ENCODE measurements around the gene GYS2. TPM values are rescaled to one million over a fixed set of nuclear protein-coding genes. Genes with fewer than 3 reads are reported as not detected.
A peak's percentile ranks its signal among the peaks of the same experiment; 100 is the strongest.

The GYS2 gene
- total and polyA plus RNA-seq, 9 of the 15 experiments (the other 6 are each of a cell fraction or from before 2014, with no cell fraction given) = not detected

- TF ChIP-seq ARID2 (IDR thresholded peaks at IDR 0.05) (no peak), ARID3A (IDR thresholded peaks at IDR 0.05; ENCODE audit: borderline replicate concordance, low read depth, low read length) (no peak), SIN3B (IDR thresholded peaks at IDR 0.05; ENCODE audit: low read depth) (peak; percentile 51), ZBTB2 (IDR thresholded peaks at IDR 0.05) (no peak), WHSC1 (IDR thresholded peaks at IDR 0.05; ENCODE audit: low read length) (no peak), BRD4 (IDR thresholded peaks at IDR 0.05) (no peak), COPS2 (conservative IDR thresholded peaks at IDR 0.05) (no peak), DMBX1 (CRISPR knock-in tag; IDR thresholded peaks at IDR 0.05; ENCODE audit: borderline replicate concordance) (no peak), ZBTB40 (IDR thresholded peaks at IDR 0.05) (peak; percentile 78), ZBTB40 (CRISPR knock-in tag; IDR thresholded peaks at IDR 0.05) (no peak), GABPB2 (CRISPR knock-in tag; conservative IDR thresholded peaks at IDR 0.05) (no peak), ESRRA (IDR thresholded peaks at IDR 0.05; ENCODE audit: borderline replicate concordance, low read depth) (0 out of 2 replicates have a peak, but pooled peaks have one; percentile 12)
Observed at GRCh38 chr12:21501258-21502163, 103.1 kb downstream of the GYS2 start, which contains the start of the genes GOLT1B and RECQL (continued).

Measured in K562 (cell line).